GM12874 (cell line): ENCODE data around the gene EIF4E1B.

Experiments
- TF ChIP-seq, protein P1 (sequence below): IDR thresholded peaks from 2 replicates; pipeline ENCODE4 v1.5.1; 2011; ENCODE audit warnings: low read depth, mild to moderate bottlenecking, control low read depth, low read length, moderate library complexity; ENCODE audit not compliant: insufficient read depth

EIF4E1B gene

DNA sequence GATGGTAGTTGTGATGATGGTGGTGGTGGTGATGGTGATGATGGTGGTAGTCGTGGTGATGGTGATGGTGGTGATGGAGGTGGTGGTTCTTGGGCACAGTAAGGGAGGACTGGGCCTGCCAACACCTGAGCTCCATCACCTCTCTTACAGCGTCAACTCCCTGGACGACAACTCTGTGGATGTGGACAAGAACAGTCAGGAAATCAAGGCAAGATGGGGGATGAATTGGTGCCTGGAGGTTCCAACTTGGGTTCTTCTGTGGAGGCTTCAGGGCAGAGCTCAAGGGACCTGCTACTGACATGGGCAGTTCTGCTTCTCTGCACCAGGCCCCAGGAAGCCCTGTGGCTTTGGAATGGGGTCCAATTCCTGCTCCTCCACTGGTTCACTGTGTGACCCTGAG lies 37.9 kb upstream of the EIF4E1B start:
- TF ChIP-seq, protein P1, sequence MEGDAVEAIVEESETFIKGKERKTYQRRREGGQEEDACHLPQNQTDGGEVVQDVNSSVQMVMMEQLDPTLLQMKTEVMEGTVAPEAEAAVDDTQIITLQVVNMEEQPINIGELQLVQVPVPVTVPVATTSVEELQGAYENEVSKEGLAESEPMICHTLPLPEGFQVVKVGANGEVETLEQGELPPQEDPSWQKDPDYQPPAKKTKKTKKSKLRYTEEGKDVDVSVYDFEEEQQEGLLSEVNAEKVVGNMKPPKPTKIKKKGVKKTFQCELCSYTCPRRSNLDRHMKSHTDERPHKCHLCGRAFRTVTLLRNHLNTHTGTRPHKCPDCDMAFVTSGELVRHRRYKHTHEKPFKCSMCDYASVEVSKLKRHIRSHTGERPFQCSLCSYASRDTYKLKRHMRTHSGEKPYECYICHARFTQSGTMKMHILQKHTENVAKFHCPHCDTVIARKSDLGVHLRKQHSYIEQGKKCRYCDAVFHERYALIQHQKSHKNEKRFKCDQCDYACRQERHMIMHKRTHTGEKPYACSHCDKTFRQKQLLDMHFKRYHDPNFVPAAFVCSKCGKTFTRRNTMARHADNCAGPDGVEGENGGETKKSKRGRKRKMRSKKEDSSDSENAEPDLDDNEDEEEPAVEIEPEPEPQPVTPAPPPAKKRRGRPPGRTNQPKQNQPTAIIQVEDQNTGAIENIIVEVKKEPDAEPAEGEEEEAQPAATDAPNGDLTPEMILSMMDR, result no peak

DNA sequence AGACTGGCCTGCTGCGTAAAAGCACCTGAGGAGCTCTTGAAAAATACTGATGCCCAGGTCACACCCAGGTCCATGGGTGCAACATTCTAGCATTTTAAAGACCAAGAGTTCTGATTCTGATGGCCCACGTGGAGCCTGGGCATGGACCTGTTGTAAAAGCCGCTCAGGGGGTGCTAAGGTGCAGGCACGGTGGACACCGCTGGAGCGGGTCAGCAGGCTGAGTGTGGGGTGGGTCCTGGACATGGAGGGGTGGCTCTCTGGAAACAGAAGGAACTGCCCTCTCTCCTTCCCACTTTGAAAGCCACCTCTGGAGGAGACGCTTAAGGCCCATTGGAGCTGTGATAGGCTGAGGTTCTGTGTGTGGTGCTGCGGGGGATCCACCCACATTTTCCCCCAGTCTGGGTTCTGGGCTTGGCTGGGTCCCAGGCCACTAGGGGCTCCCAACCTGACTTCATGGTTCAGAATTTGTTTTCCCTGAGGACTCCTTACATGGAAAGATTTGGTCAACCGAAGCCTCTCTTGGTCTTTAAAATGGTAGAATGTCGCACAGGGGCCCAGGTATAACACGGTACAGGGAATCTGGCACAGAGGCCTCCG lies 37.1 kb upstream of the EIF4E1B start:
- TF ChIP-seq, protein P1, result no peak

DNA sequence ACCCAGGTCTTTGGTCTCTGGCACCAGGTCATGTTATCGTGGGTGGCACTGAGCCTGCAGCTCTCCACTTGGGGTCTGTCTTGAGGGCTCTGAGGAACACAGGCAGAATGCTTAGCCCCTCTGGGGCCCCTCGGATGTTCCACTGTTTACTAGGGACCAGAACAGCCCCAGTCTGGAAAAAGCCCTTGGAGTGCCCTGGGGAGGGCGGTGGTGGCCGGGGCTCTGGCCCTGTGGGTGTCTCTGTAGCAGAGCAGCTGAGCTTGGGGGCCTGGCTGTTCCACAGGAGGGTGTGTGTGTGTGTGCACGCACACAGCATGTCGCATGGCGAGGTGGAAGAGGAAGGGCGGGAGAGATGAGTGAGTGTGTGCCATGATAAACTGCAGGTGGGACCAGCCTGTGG lies 35.9 kb upstream of the EIF4E1B start:
- TF ChIP-seq, protein P1, result no peak

DNA sequence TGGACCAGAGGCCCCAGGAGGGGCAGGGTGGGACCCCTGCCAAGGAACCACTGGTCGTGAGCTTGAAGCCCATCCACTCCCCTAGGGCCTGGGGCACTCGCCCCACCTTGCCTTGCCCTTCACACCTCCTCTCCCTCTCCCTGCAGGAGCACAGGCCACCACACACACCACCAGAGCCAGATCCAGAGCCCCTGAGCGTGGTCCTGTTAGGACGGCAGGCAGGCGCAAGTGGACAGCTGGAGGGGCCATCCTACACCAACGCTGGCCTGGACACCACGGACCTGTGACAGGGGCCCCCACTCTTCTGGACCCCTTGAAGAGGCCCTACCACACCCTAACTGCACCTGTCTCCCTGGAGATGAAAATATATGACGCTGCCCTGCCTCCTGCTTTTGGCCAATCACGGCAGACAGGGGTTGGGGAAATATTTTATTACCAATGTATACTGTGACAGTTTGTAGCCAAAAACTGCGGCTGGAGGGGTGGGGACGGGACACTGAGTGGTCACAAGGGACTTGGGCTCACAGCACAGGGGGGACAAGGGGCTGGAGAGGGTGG lies 35.0 kb upstream of the EIF4E1B start:
- TF ChIP-seq, protein P1, result no peak

DNA sequence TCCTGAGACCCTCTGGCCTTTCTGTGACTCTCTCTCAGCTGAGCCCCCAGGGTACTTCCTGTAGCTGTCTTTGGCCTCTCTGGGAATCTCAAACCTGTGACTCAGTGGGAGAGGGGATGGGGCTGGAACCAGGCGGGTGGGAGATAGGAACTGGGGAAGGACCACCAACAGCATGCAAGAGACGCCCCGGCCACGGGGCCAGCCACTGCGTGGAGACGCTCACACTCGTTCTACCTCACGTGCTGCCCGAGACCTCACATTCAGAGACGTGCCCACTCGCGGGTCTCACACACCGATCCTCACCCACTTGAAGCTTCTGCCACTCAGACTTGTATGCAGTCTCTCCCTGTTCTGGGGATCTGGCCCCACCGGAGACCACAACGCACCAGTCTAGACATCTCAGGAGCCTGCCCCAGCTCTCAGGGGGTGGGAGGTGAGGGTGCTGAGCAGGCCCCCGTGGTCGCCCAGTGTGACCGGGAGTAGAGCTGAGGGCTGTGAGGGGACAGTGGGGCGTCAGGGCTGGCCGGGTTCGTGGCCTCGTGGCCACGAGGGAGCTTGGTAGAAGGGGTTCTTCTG lies 34.3 kb upstream of the EIF4E1B start:
- TF ChIP-seq, protein P1, result no peak

DNA sequence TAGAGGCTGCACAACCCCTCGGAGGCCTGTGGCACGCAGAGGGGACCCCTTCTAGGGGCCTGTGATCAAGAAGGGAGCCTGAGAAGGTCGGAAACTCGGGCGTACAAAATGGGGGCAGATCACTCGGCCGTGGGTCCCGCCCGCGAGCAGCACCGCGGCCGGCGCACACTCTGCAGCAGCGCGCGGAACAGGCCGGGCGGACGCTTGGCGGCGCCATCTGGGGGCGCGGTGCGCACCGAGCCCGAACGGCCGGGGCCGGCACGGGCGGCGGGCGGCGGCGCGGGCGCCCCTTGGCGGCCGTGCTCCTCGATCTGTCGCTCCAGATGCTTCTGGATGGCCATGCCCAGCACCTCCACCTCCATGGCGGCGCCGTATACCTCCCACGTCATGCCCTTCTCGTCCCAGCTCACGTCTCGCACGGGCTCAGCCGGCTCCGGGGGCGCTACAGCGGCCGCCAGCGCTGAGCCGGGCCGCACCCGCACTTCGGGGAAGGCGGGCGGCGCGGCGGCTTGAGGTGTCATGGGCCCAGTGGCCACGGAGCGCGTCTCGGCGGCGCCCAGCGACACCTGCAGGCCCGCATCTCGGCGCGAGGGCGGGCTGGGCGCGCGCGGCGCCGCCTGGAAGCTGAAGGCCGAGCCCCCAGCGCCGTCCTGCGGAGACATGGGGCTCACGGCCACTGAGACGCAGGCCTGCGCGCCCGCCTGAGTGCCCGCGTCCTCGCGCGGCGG lies 33.6 kb upstream of the EIF4E1B start:
- TF ChIP-seq, protein P1, result peak; percentile 31
